NB4 (cell line): ENCODE data around the gene KRTAP20-3.

ENCODE experiments used
- CTCF ChIP-seq: IDR thresholded peaks from one replicate; pipeline ENCODE4 v1.5.1; 2012; ENCODE audit warnings: low read depth, low read length
- POLR2A ChIP-seq: IDR thresholded peaks from 2 replicates; pipeline ENCODE4 v1.6.1; 2011; ENCODE audit warnings: mild to moderate bottlenecking; ENCODE audit not compliant: insufficient read length; ENCODE audit errors: extremely low read depth

GRCh38 chr21:30616125-30616524, 26.5 kb upstream of the KRTAP20-3 start, which contains the start of gene KRTAP20-1:
- TF ChIP-seq CTCF (no peak), POLR2A (no peak)
